Measurements from ENCODE around the gene GPR158. TPM values are rescaled to one million over a fixed set of nuclear protein-coding genes. Genes with fewer than 3 reads are reported as not detected.

GPR158 gene
- total RNA-seq, 1 donor from 2014 or later = not detected

DNA sequence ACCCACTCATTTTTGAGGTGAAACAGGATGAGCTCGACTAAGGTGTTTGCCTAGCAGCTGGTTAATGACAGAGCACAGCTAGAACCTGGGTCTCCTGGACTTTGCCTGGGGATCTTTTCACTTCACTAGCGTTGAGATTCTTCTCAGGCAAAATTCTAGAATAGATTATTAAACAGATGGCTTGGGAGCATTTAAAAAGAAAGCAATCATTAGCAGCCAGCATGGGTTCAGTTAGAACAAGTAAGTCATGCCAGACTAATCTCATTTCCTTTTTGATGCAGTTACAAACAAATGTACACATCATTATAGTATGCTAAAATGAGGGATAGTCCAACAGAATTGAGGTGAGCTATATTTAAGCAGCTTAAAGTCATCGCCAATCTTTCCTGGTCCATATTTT lies 467.9 kb downstream of the GPR158 start:
- no peak for DNase-seq (ENCODE audit: extremely low read depth, low read depth, low spot score)

DNA sequence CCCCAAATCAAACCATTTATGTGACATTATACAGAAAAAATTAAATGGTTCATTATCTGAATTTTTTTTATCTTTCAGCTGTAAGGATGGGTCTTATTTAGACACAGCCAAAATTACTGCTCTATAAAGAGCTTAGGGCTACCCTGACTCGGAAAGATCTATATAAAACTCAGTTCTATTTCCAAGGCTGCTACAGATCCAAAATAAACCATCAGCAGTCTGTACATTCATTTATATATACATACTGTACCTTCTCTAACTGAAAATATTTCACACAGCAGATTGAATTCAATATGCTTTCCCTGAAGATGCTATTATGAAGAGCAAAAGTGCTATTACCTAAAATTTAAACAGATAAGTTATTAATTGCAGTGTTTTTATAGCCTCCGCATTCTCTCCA lies 471.6 kb downstream of the GPR158 start:
- no peak for DNase-seq (ENCODE audit: extremely low read depth, low read depth, low spot score)

DNA sequence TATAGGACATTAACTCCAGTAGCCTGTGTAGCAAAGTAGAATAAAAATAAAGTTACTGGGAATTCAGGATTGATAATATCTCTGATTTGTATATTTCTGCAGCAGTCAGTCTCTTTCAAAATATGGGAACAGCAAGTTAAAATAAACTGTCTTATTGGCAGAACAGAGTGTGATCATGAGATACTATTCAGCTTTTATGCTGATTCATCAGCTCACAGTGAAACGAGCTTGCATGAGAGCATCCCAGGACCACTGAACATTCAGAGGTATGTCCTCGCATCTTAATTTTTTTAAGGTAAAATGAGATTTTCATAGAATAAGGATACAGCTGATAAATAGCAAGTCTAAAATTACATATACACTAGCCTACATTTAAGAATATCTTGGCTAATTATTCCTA lies 476.7 kb downstream of the GPR158 start:
- no peak for DNase-seq (ENCODE audit: extremely low read depth, low read depth, low spot score)

Other genes starting within 250 kb of the GPR158 start
- 2.8 and 8.1 TPM in 2 replicates for gene PRTFDC1, start 222.4 kb upstream of the GPR158 start, total RNA-seq
- 1.5 TPM in 1 of 2 replicates, not detected in the other for gene ENKUR, start 158.8 kb upstream of the GPR158 start, total RNA-seq
- 1.1 and 1.8 TPM in 2 replicates for gene THNSL1, start 158.4 kb upstream of the GPR158 start, total RNA-seq